ENCODE results near the gene EME2. TPM values are rescaled to one million over a fixed set of nuclear protein-coding genes. Genes with fewer than 3 reads are reported as not detected.

The EME2 gene
- total RNA-seq, 1 donor from 2014 or later = 39.9 TPM

DNA sequence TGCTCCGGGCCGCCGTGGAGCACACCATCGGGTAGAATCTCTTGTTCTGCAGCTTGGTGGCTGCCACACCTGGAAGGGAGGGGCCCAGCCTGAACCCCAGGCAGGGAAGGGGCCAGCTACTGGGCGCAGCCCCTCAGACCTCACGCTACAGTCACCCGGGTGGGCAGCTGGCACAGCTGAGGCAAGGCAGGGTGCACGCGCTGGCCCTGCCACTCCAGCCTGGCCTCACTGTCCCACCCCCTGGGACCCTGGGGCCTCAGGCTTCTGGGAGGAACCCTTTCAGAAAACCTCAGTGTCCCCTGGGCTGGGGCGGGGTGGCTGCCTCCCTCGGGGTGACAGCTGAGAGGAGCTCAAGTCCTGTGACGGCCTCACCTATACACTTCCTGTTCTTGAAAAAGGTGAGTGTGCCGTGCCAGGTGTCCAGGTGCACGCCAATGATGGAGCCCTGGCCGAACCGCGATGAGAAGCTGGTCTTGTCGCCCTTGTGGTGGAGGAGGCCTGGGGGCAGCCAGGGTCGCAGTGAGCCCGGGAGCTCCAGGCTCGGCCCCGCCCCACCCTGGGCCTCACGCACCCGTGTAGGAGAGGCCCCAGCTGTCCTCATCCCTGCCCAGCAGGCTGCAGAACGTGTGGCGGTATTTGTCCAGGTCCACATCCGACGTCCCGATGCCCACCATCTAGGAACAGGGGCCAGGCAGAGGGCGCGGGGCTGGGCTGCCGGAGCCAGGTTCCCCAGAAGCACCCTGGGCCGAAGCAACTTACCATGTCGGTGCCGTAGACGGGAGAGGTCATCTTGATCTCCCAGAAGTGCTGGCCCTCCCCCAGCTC is 5.0 kb downstream of the EME2 start:
- intact Hi-C loops (cut with micrococcal nuclease) = loop anchor here (10.0 kb wide), 1 partner anchor 243 kb away; the partner anchor contains the start of gene TMEM204

DNA sequence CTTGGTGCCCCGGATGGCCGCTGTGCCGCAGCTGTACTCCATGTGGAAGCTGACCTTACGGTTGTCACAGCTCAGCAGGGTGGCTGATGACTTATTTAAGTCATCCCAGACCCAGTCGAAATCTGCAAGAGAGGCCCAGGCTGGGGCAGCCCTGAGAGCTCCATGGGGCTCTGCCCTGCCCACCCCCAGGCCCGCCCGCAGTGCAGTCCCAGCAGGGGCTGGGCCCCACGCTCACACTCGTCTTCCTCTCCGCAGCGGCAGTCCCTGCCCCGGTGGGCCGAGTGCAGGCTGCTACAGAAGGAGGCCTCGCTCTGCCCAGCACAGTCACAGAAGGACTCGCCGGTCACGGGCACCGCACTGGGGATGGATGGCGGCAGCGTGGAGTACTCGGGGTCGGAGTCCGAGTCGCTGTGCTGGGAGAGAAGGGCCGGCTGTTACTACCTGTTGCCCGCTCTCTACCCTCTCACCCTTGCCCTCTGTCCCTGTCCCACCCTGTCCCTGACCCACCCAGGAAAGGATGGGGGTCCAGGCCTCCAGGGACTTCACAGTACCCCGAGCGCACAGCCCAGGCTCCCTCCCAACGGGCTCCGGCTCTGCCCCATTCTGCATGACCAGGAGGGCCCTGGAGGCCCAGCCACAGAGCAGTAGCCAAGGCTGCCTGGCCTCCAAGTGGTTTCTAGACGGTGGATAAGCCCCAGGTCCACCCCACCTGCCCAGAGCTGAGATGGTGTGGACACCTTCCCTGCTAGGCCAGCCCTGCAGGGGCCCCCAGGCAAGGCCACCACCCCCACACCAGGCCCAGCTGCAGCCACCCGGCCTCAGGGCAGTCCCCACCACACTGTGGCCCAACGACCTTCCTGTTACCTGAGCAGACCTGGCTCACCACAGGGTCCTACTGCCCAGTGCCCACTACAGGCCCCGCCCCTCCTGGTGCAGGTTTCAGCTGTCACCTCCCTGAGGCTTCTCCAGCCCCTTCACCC is 5.9 kb downstream of the EME2 start:
- intact Hi-C loops (cut with micrococcal nuclease) = loop anchor here (10.0 kb wide), 1 partner anchor 244 kb away; the partner anchor contains the start of gene TMEM204

DNA sequence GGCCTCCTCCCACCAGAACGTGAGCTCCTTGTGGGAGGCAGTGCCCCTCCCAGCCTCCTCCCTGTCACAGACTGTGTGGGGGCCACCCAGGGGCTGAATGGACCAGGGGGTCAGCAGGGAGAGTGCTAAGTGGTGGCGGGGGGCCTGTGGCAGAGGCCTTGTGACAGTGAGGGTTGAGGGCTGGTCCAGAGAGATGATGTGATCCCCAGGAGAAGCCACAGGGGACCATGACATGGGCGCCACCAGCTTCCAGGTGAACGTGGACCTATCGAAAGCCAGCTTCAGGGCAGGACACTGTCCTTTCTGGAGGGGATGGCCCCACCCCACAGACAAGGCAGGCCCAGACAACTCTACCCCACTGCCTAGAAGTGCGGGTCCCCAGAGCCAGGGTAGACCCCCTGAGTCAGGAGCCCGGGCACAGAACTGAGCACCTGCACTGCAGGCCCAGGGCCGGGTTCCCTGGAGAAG is 6.7 kb downstream of the EME2 start:
- intact Hi-C loops (cut with micrococcal nuclease) = loop anchor here (10.0 kb wide), 1 partner anchor 244 kb away; the partner anchor contains the start of gene TMEM204

DNA sequence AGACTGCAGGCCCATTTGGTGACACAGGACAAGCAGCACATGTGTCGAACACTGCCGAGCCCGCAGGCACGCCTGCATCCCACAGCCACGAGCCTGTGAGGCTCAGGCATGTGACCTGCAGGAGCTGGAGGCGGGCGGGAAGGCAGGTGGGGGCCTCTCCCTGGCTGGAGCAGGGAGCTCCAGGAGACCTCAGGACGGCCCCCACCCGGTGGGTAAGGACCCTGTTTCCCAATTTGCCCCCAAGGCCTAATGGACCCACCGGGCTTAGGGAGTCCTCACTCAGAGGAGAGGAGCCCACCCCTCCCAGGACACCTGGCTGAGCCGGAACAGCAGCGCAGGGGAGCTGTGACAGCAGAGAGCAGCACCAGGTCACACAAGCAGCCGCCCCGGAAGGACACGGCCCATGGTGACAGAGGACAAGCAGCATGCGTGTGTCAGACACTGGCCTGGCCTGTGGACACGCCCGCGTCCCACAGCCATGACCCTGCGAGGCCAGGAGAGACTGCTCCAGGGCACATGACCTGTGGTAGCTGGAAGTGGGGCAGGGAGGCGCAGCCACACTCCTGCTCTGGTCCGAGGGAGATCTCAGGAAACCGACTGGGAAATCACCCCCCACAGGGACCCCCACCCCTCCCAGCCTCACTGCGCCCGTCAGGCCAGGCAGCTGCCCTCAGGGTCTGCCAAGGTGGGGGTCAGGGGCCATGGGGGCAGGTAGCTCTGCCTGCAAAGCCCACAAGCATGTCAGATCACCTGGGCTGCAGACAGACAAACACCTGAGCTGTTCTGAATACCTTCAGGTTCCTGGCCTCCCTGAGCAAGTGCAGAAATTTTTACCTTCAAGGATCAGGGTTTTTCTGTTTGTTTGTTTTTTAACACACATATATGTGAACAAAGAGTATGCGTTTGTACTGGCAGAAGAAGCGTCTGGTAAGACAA is 7.4 kb downstream of the EME2 start:
- intact Hi-C loops (cut with micrococcal nuclease) = loop anchor here (10.0 kb wide), 1 partner anchor 245 kb away; the partner anchor contains the start of gene TMEM204

DNA sequence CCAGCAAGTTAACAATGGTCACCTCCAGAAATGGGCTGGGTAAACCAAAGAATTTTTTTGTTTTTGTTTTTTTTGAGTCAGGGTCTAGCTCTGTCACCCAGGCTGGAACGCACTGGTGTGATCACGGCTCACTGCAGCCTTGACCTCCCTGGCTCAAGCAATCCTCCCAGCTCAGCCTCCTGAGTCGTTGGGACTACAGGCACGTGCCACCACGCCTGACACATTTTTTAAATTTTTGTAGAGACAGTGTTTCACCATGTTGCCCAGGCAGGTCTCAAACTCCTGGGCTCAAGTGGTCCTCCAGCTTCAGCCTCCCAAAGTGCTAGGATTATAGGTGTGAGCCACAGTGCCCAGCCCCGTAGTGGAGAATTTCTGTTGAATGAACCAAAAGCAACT is 8.1 kb downstream of the EME2 start:
- intact Hi-C loops (cut with micrococcal nuclease) = no loop called here

DNA sequence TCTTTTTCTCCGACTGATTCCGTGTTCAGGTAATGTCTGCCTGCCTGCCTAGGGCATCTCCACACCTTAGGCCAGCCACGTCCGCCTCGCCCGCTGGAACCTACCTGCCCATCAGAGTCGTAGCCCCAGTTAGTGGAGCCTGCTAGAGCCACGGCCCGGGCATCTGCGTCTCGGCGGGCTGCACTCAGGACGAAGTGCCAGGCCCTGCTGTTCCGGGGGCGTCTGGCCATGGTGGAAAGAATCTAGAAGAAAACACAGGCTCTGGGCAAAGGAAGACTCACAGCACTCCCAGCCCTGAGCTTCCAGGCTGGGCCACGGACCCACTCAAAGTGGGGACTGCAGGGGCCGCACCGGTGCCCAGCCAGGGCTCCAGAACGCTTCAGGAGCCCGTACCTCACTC is 8.6 kb downstream of the EME2 start:
- intact Hi-C loops (cut with micrococcal nuclease) = no loop called here

DNA sequence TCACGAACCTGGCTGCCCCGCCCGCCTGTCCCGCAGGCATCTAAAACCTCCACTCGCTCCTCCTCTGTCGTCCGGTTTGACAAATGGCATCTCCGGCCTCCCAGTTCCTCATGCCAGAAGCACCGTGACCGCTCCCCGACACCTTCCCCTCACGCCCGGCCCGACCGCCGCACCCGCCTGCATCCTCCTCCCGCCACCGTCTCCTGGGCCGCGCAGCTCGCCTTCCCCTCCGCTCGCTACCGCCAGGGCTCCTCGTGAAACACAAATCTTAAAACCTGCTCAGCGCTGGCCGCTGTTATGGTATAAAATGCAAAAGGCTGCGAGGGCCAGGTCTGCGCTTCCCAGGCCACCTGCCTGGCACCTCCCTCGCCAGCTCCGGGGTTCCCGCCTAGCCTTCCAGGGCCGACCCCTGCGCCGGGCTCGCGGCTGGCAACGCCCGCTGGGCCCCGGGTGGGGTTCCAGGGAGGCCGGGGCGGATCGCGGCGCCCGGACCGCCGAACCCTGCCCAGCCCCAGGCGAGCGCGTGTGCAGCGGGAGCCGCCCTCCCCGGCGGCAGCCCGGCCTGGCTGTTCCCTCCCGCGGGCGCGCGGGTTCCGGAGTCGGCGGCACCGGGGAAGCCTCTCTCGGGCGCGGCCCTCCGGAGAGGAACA is 9.3 kb downstream of the EME2 start:
- intact Hi-C loops (cut with micrococcal nuclease) = loop anchor here (1.0 to 2.0 kb wide), 6 partner anchors 9 to 373 kb away; partner anchors contain the start of genes HAGH, MAPK8IP3, MRPS34 and MSRB1

DNA sequence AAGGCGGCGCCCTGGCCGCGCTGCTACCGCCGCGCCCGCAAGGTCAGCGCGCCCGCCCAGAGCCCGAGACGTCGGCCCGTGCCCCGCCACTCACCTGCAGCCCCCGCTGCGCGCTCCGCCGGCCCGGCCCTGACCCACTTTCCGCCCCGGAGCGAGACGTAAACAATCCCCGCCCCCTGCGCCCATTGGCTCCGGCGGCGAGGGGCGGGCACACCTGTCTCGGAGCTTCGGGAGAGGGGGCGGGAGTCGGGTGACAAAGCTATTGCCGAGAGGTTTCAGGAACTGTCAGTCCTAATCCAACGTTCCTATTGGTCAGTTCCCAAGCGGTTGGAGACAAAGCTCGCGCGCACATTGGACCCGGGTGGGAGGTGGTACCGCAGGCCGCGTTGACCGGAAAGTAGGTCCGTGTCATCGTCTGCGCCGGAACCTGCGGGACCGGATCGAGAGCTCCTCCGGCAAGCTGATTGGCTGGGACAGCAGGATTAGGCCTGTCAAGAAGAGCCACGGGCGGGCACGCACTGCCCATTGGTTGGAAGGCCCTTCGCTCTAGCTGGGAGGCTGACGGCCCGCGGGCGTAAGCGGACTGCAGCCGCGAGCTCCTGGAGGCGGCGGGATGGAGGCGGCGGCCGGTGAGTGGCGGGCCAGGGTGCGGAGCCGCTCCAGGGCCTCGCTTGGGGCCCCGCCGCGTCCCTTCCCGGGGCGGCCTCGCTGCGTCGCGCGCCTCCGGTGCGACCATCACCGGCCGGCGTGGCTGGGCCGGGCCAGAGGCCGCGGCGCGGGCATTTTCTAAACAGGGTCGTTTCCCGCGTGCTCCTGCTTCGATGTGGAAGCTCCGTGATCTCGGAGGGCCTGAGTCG is 10.0 kb downstream of the EME2 start, which contains the start of the genes NUBP2 and SPSB3:
Gene NUBP2, plus strand, starts transcription at position 553 of the 857 bp plus-strand sequence. Its CDS starts 61 bp downstream, at position 614.
Gene SPSB3, minus strand, starts transcription at position 164 of the 857 bp plus-strand sequence. CDS start 1,088 bp downstream, outside the sequence.
- intact Hi-C loops (cut with micrococcal nuclease) = loop anchor here (1.0 to 2.0 kb wide), 6 partner anchors 9 to 372 kb away; partner anchors contain the start of genes HAGH, MAPK8IP3, MRPS34 and MSRB1

DNA sequence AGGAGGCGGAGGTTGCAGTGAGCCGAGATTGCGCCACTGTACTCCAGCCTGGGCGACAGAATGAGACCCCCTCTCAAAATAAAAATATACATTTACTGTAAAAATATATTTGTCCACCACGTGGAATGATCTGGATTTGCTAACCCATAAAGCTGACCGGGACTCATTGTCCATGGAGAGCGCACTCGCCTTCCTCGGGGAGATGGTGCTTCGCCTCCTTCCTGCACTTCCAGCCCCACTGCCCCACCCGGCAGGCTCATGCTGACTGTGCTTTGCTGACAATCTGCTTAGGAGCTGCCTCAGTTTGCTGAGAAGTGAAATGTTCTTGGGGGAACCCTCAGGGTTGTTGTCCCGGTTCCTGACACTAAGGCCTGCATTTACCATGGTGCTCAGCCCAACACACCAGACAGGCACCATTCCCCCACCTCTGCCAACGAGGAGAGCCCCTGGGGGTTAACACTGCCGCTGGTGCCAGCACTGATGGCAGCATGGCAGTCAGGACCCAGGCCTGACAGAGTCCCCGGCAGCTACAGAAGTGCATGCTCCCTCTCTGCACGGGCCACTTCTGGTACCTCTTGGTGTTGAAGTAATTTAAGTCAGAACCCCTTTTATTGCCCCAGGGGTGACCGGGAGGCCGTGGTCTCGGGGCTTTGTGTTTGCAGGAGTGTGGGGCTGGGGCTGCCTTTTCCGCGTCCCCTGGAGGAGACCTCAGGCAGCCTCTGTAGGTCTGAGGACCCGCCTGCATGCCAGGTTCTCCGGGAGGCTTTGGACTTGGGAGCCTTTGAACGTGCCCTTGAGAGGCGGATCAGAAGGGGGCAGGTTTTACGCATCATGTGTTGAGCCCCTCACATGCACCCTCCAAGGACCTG is 12.6 kb downstream of the EME2 start:
- intact Hi-C loops (cut with micrococcal nuclease) = no loop called here

DNA sequence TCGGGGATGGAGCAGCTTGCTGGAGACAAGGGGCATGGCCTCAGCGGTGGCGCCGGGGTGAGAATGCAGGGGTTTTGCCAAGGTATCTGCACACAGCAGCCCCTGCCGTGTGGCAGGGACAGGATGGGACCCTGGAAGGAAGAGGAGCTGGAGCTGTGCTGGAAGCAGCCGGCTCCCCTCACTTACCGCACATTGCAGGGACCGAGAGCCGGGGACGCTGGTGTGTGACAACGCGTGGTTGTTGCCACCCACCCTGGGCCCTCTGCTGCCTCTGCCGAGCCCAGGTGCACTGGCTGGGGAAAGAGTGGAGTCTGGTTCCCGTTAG is 13.2 kb downstream of the EME2 start:
- intact Hi-C loops (cut with micrococcal nuclease) = no loop called here

DNA sequence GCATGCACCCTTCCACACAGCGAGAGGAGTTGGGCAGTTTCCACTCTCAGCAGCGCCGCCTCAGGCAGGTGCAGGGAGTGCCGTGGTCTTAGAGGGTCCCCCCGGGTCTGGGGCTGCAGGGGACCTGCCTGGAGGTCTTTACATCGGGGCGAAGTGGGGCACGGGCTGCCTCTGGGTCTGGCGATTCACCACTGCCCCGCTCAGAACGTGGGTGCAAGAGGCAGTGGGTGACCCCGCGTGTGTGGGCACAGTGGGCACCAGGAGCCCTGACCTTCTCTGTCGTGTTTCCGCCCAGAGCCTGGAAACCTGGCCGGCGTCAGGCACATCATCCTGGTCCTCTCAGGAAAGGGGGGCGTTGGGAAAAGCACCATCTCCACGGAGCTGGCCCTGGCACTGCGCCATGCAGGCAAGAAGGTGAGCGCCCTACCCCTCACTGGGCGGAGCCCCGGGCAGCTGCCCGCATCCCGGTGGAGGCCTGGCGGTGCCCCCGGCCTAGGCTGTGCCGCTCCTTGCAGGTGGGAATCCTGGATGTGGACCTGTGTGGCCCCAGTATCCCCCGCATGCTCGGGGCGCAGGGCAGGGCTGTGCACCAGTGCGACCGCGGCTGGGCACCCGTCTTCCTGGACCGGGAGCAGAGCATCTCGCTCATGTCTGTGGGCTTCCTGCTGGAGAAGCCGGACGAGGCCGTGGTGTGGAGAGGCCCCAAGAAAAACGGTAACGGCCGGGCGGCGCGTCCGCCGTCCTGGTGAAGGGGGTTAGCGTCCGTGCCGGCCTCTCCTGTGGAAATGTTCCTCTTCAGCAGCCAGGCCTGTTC is 13.8 kb downstream of the EME2 start:
- intact Hi-C loops (cut with micrococcal nuclease) = loop anchor here (1.0 kb wide), 1 partner anchor 33 kb away; no protein-coding TSS in a partner anchor

DNA sequence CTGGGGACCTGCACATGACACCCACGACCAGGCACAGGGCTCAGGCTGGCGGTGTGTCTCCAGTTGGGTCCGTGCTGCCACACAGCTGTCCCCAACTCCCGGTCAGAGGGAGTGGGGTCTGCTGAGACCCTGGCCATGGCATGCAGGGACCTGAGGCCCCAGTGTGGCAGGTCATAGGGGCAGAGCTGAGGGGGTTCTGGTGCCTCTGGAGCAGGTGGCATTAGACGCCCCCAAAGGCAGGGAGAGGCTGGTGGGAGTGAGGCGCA is 14.4 kb downstream of the EME2 start:
- intact Hi-C loops (cut with micrococcal nuclease) = loop anchor here (1.0 kb wide), 1 partner anchor 32 kb away; no protein-coding TSS in a partner anchor

DNA sequence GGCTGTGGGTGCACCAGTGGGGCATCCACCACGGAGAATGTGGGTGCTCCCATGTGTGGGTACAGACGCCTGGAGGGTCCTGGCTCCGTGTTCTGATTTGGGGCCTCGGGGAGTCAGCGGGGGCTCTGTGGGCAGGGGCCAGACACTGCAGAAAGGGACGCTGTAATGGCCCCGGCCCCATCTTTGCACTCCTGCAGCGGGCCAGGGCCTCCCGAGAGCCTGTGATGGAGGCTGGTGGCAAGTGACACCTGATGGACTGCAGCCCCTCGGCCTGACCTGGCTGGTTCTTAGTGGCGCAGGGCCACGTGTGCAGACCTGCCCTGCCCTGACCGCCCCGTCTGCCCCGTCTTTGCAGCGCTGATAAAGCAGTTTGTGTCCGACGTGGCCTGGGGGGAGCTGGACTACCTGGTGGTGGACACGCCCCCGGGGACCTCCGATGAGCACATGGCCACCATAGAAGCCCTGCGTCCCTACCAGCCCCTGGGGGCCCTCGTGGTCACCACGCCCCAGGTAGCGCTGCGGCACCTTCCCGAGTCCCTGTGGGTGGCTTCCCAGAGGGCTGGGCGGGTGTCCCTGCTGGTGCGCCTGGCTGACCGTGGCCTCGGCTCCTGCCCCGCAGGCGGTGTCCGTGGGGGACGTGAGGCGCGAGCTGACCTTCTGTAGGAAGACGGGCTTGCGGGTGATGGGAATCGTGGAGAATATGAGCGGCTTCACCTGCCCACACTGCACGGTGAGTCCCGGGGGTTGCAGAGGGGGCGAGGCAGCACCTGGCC is 14.9 kb downstream of the EME2 start:
- intact Hi-C loops (cut with micrococcal nuclease) = loop anchor here (1.0 kb wide), 1 partner anchor 32 kb away; no protein-coding TSS in a partner anchor

DNA sequence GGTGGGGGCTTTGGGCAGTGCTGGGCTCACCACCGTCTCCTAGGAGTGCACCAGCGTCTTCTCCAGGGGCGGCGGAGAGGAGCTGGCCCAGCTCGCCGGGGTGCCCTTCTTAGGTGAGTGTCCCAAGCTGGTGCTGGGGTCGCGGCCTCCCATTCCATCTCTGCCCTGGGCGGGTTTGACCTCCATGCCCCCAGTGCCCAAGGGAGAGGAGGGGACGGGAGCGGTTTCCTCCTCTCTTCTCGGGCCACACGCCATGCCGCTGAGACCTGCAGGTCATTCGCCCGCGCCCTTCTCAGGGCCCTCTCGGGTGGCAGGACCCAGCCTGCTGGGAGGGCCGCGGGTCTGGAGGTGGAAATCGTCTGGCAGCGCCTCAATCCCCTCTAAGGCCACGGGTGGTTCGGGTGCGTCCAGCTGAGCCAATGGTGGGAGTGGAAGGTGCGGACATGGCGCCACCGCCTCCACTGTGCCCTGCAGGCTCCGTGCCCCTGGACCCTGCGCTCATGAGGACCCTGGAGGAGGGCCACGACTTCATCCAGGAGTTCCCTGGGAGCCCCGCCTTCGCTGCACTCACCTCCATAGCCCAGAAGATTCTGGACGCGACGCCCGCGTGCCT is 15.6 kb downstream of the EME2 start:
- intact Hi-C loops (cut with micrococcal nuclease) = no loop called here

DNA sequence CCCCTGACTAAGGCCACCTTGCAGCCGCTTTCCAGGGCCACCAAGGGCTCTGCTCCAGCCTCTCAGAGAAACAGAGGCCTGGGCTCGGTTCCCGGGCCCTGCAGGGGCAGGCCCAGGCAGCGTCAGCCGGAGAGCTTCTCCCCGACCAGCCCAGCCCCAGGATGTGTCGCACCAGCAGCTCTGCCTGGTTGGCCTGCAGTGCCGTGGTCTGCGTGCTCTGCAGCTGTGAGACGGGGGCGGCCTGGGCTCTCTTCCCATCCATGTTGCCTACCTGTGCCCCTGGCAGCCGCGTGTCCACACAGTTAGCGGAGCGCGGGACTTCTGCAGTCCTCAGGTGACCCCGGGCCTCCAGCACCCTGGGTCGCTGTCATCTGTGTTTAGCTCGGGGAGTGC is 16.1 kb downstream of the EME2 start:
- intact Hi-C loops (cut with micrococcal nuclease) = no loop called here

DNA sequence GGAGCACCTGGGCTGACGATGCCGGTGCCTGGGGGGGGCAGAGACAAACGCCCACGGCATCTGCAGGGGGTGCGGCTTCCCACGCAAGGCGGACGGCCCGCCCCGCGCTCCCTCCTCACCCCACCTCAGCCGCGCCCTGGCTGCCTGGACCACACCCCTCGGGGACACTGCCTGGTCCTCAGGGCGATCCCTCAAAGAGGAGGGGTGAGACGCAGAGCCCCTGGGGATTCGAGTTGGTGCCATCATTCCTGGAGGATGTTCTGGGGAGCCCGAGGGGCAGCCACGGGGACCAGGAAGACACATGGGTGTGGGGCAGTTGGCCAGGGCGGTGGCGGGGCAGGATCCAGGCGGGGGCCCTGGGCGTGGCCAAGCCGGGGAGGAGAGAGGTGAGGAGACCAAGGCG is 17.0 kb downstream of the EME2 start:
- intact Hi-C loops (cut with micrococcal nuclease) = no loop called here

Measured in T-helper 1 cell treated with Interleukin-12 subunit alpha and Interleukin-12 subunit beta and Interleukin-4 antibody, amounts not matched to agents 30 ng/mL and 1 ng/mL, for 36 hours (primary cell).